ENCODE data around the gene SHISAL2B.
"Not testable (repeated sequence)": the region's sequence is repeated elsewhere in the genome, so short reads cannot be mapped to it uniquely, and the experiment has no call there.

Gene SHISAL2B

GRCh38 chr5:64690417-64691151 lies at the start of gene SHISAL2B:
SHISAL2B (plus strand) TSS chr5:64690503; CDS start chr5:64690624, 121 bp downstream.
- no peak for DNase-seq (ENCODE audit: low read depth)

GRCh38 chr5:64644831-64645230 lies 45.5 kb upstream of the SHISAL2B start:
- DNase-seq (ENCODE audit: low read depth), result no peak

- no peak for DNase-seq (ENCODE audit: low read depth)
These were observed 44.1 kb upstream of the SHISAL2B start for GRCh38 chr5:64646169-64646568.

GRCh38 chr5:64649512-64649911 lies 40.8 kb upstream of the SHISAL2B start:
- DNase-seq (ENCODE audit: low read depth), result no peak

GRCh38 chr5:64653766-64654560 lies 36.3 kb upstream of the SHISAL2B start:
- no peak for DNase-seq (ENCODE audit: low read depth)

- no peak for DNase-seq (ENCODE audit: low read depth)
These were observed 35.8 kb upstream of the SHISAL2B start for GRCh38 chr5:64654561-64654938.

- DNase-seq (ENCODE audit: low read depth), result no peak
These were observed 34.7 kb upstream of the SHISAL2B start for GRCh38 chr5:64655596-64655995.

- no peak for DNase-seq (ENCODE audit: low read depth)
These were observed 31.0 kb upstream of the SHISAL2B start for GRCh38 chr5:64659289-64659688.

- DNase-seq (ENCODE audit: low read depth), result not testable (repeated sequence)
These were observed 27.1 kb upstream of the SHISAL2B start for GRCh38 chr5:64663181-64663580.

GRCh38 chr5:64665243-64665642 lies 25.1 kb upstream of the SHISAL2B start:
- DNase-seq (ENCODE audit: low read depth), result no peak

- no peak for DNase-seq (ENCODE audit: low read depth)
These were observed 24.2 kb upstream of the SHISAL2B start for GRCh38 chr5:64666078-64666477.

- no peak for DNase-seq (ENCODE audit: low read depth)
These were observed 23.2 kb upstream of the SHISAL2B start for GRCh38 chr5:64667068-64667467.

- no peak for DNase-seq (ENCODE audit: low read depth)
These were observed 20.0 kb upstream of the SHISAL2B start for GRCh38 chr5:64670277-64670676.

- DNase-seq (ENCODE audit: low read depth), result no peak
These were observed 18.6 kb upstream of the SHISAL2B start for GRCh38 chr5:64671678-64672077.

GRCh38 chr5:64678374-64678773 lies 11.9 kb upstream of the SHISAL2B start:
- no peak for DNase-seq (ENCODE audit: low read depth)

GRCh38 chr5:64680289-64680688 lies 10.0 kb upstream of the SHISAL2B start:
- DNase-seq (ENCODE audit: low read depth), result no peak

GRCh38 chr5:64682608-64683007 lies 7.7 kb upstream of the SHISAL2B start:
- no peak for DNase-seq (ENCODE audit: low read depth)

- DNase-seq (ENCODE audit: low read depth), result no peak
These were observed 4.4 kb upstream of the SHISAL2B start for GRCh38 chr5:64685866-64686265.

- DNase-seq (ENCODE audit: low read depth), result no peak
These were observed 1.9 kb upstream of the SHISAL2B start for GRCh38 chr5:64688391-64688790.

- DNase-seq (ENCODE audit: low read depth), result no peak
These were observed 1.3 kb upstream of the SHISAL2B start for GRCh38 chr5:64688965-64689364.

GRCh38 chr5:64690104-64690416 lies 243 bp upstream of the SHISAL2B start:
- DNase-seq (ENCODE audit: low read depth), result no peak

- no peak for DNase-seq (ENCODE audit: low read depth)
These were observed 988 bp downstream of the SHISAL2B start for GRCh38 chr5:64691291-64691690.

- DNase-seq (ENCODE audit: low read depth), result no peak
These were observed 3.3 kb downstream of the SHISAL2B start for GRCh38 chr5:64693636-64694035.

GRCh38 chr5:64696414-64696813 lies 6.1 kb downstream of the SHISAL2B start:
- not testable (repeated sequence) for DNase-seq (ENCODE audit: low read depth)

Data from fibroblast of the conjunctiva (primary cell).